Activated naive CD8-positive, alpha-beta T cell treated with anti-CD3 and anti-CD28 coated beads for 36 hours (primary cell): ENCODE results near the gene SEC31A. TPM values are rescaled to one million over a fixed set of nuclear protein-coding genes. Genes with fewer than 3 reads are reported as not detected.
"Not testable (repeated sequence)": the region's sequence is repeated elsewhere in the genome, so short reads cannot be mapped to it uniquely, and the experiment has no call there.

Experiments used
- DNase-seq: peaks from one replicate; pipeline ENCODE4 v3.0.0; 2021
- H3K27ac Mint-ChIP-seq: one replicate; pipeline ENCODE4 v1.8.0; 2022; ENCODE audit warnings: mild to moderate bottlenecking, moderate library complexity, mixed read lengths
- H3K27me3 Mint-ChIP-seq: one replicate; pipeline ENCODE4 v1.8.0; 2022; ENCODE audit warnings: mild to moderate bottlenecking, mixed read lengths
- H3K36me3 Mint-ChIP-seq: one replicate; pipeline ENCODE4 v1.8.0; 2021; ENCODE audit warnings: mild to moderate bottlenecking, mixed read lengths
- H3K4me1 Mint-ChIP-seq: one replicate; pipeline ENCODE4 v1.8.0; 2021; ENCODE audit warnings: mixed read lengths
- H3K4me3 Mint-ChIP-seq: one replicate; pipeline ENCODE4 v1.8.0; 2022; ENCODE audit warnings: mild to moderate bottlenecking, moderate library complexity, mixed read lengths
- H3K9me3 Mint-ChIP-seq: one replicate; pipeline ENCODE4 v1.8.0; 2022; ENCODE audit warnings: mixed read lengths
- total RNA-seq, 2 experiments: library from RNA; stranded (reverse); gene quantifications; one replicate each; pipeline ENCODE4 v1.2.3, GENCODE V29; 2021

The SEC31A gene
- total RNA-seq, 2 experiments from 2014 or later, result 78.8 to 88.3 TPM

- H3K27me3 Mint-ChIP-seq, result no peaks in the 10 kb centered on the region
- no peaks in the 10 kb centered on the region for H3K9me3 Mint-ChIP-seq
- peaks cover 21% of the 10 kb centered on the region for H3K36me3 Mint-ChIP-seq
- no peak overlapping the region for H3K4me3 Mint-ChIP-seq
- peaks cover 7% of the 10 kb centered on the region for H3K4me1 Mint-ChIP-seq
- no peak overlapping the region for H3K27ac Mint-ChIP-seq
- DNase-seq, result no peak
These were observed 65.5 kb downstream of the SEC31A start for GRCh38 chr4:82825425-82825824.

- Mint-ChIP-seq H3K9me3 (no peaks in the 10 kb centered on the region), H3K27me3 (no peaks in the 10 kb centered on the region), H3K4me3 (no peak overlapping the region), H3K4me1 (peaks cover 8% of the 10 kb centered on the region), H3K36me3 (peaks cover 27% of the 10 kb centered on the region), H3K27ac (no peak overlapping the region)
- no peak for DNase-seq
These were observed 67.9 kb downstream of the SEC31A start for GRCh38 chr4:82823062-82823461.

DNA sequence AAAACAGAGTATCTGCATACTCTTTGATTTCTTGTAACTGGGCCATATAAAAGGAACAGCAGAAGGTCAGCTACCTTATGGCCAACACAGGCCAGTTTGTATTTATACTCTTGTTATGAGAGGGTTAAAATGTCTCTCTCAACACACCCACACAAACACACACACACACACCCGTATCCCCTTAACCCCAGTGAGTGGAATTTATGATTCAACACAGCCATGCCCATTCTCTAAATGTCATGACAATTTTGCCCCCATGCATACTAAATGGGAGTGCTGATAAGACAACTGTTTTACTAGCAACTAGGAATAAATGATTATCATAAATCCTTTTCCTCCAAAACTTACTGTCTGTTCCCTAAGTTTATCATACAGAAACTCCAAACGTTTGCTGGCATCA lies 70.3 kb downstream of the SEC31A start:
- H3K27me3 Mint-ChIP-seq, result no peaks in the 10 kb centered on the region
- peak overlapping the region; percentile 64 for H3K27ac Mint-ChIP-seq
- H3K4me1 Mint-ChIP-seq, result peaks cover 8% of the 10 kb centered on the region
- H3K4me3 Mint-ChIP-seq, result no peak overlapping the region
- no peak for DNase-seq
- H3K9me3 Mint-ChIP-seq, result no peaks in the 10 kb centered on the region
- H3K36me3 Mint-ChIP-seq, result peaks cover 33% of the 10 kb centered on the region

DNA sequence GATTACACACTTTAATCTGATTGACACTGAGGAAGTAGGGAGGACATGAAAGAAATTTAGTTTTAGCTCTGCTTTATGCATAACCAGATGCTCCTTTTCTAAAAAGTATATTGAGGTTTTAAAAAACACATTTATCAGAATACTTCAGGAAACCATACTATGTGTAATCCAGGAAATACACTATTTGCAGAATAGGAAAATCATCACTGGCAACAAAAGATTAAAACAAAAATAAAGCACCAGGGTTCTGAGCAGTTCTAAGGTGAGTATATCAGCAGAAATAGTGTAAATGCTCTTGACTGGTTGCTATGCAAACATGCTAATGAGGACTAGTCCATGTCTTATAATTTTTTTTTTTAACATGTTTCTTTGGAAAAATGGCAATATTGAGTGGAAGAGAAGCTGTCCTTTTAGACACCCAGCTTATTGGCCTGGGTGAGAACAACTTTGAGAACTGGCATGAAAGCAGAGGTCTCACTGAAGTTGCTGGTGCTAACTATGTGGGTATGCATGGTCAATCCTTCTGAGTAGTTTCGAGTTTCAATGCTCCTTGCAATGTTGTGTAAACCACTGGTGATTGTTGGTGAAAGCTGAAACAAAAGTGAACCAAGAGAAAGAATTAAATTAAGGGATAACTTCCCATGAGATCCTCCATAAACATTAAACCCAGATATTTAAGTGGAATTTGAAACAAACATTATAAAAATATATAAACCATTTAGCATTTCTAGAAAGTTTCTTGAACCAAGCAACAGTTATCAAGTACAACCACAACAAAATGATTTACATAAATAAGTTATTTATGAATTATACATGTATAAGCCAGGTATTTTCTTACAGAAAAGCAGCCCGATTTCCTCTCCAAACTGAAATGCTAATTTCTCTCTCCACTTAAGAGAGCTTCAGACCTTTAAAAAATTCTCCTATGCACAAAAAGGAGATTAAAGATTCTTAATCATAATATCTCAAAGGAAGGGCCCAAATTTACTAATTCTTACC lies 72.0 kb downstream of the SEC31A start:
- H3K9me3 Mint-ChIP-seq, result no peaks in the 10 kb centered on the region
- DNase-seq, result no peak
- no peak overlapping the region for H3K4me3 Mint-ChIP-seq
- H3K27me3 Mint-ChIP-seq, result no peaks in the 10 kb centered on the region
- peak overlapping the region; percentile 62 for H3K27ac Mint-ChIP-seq
- H3K4me1 Mint-ChIP-seq, result peaks cover 8% of the 10 kb centered on the region
- H3K36me3 Mint-ChIP-seq, result peaks cover 25% of the 10 kb centered on the region

GRCh38 chr4:82816874-82817273 lies 74.1 kb downstream of the SEC31A start:
- H3K4me3 Mint-ChIP-seq, H3K27me3 Mint-ChIP-seq, H3K27ac Mint-ChIP-seq: not testable (repeated sequence)

GRCh38 chr4:82814034-82814433 lies 76.9 kb downstream of the SEC31A start:
- no peaks in the 10 kb centered on the region for H3K4me1 Mint-ChIP-seq
- H3K27ac Mint-ChIP-seq, result no peak overlapping the region
- H3K9me3 Mint-ChIP-seq, result no peaks in the 10 kb centered on the region
- H3K4me3 Mint-ChIP-seq, result no peak overlapping the region
- DNase-seq, result no peak
- no peaks in the 10 kb centered on the region for H3K27me3 Mint-ChIP-seq
- peaks cover 17% of the 10 kb centered on the region for H3K36me3 Mint-ChIP-seq

More at GRCh38 chr4:82816874-82817273, 74.1 kb downstream of the SEC31A start:
- not testable (repeated sequence) for H3K9me3 Mint-ChIP-seq, DNase-seq, H3K4me1 Mint-ChIP-seq
- H3K36me3 Mint-ChIP-seq, result peaks cover 21% of the 10 kb centered on the region

DNA sequence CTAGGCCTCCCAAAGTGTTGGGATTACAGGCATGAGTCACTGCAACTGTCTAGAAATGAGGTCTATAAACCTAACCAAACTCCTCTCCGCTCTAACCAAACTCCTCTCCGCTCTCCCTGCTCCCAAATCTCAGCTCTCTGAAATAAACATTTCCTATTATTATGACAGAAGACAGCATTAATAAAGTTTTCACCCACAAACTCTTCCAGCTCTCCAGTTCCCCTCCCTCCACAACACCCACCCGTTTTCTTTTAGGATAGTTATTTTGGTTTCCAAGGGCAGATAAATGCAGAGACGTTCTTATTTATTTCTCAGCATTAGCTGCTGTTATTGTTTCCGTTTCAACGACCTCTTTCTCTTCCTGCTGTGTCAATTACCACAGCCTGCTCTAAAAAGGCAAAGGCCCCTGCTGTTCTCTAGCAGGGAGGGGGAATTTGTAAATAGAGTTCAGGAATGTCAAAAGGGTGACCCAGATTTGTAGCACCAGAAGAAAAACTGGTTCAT lies 79.1 kb downstream of the SEC31A start:
- Mint-ChIP-seq H3K36me3 (peaks cover 3% of the 10 kb centered on the region), H3K27ac (no peak overlapping the region), H3K4me1 (no peaks in the 10 kb centered on the region), H3K27me3 (no peaks in the 10 kb centered on the region), H3K9me3 (no peaks in the 10 kb centered on the region), H3K4me3 (no peak overlapping the region)
- no peak for DNase-seq

GRCh38 chr4:82811392-82811791 lies 79.6 kb downstream of the SEC31A start:
- Mint-ChIP-seq H3K4me3 (no peak overlapping the region), H3K9me3 (no peaks in the 10 kb centered on the region), H3K36me3 (no peaks in the 10 kb centered on the region), H3K27ac (no peak overlapping the region), H3K4me1 (no peaks in the 10 kb centered on the region), H3K27me3 (no peaks in the 10 kb centered on the region)
- no peak for DNase-seq

DNA sequence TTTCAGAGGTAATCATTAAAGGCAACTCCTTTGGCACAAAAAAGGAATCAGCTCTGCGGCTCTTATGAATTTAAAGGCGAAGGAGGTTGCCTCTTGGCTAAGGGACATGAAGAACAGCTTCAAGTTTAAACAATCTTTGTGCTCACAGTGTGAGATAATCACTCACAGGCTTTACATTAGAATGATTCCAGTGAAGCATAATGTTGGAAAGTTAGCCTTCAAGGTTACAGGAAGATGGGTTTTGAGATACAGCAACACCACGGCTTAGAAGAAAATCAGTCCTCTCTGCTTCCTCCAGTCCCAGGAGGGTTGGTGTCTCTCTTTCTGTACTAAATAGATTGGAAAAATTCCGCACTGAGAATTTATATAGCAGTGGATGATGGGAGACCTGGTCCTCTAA lies 80.8 kb downstream of the SEC31A start:
- Mint-ChIP-seq H3K36me3 (no peaks in the 10 kb centered on the region), H3K4me1 (no peaks in the 10 kb centered on the region), H3K27ac (no peak overlapping the region), H3K27me3 (no peaks in the 10 kb centered on the region), H3K9me3 (no peaks in the 10 kb centered on the region), H3K4me3 (no peak overlapping the region)
- DNase-seq, result no peak

GRCh38 chr4:82809619-82810018 lies 81.3 kb downstream of the SEC31A start:
- H3K27ac Mint-ChIP-seq, result no peak overlapping the region
- DNase-seq, result no peak
- no peaks in the 10 kb centered on the region for H3K36me3 Mint-ChIP-seq
- no peak overlapping the region for H3K4me3 Mint-ChIP-seq
- no peaks in the 10 kb centered on the region for H3K27me3 Mint-ChIP-seq
- no peaks in the 10 kb centered on the region for H3K4me1 Mint-ChIP-seq
- H3K9me3 Mint-ChIP-seq, result no peaks in the 10 kb centered on the region

- H3K36me3 Mint-ChIP-seq, result no peaks in the 10 kb centered on the region
- peaks cover 31% of the 10 kb centered on the region for H3K27me3 Mint-ChIP-seq
- H3K27ac Mint-ChIP-seq, result no peak overlapping the region
- H3K4me3 Mint-ChIP-seq, result no peak overlapping the region
- H3K4me1 Mint-ChIP-seq, result peaks cover 10% of the 10 kb centered on the region
- H3K9me3 Mint-ChIP-seq, result no peaks in the 10 kb centered on the region
- no peak for DNase-seq
These were observed 87.2 kb downstream of the SEC31A start for GRCh38 chr4:82803746-82804145.

GRCh38 chr4:82802911-82803310 lies 88.0 kb downstream of the SEC31A start:
- no peak for DNase-seq
- Mint-ChIP-seq H3K27ac (no peak overlapping the region), H3K4me3 (no peak overlapping the region), H3K4me1 (peaks cover 10% of the 10 kb centered on the region), H3K9me3 (no peaks in the 10 kb centered on the region), H3K27me3 (peaks cover 31% of the 10 kb centered on the region), H3K36me3 (no peaks in the 10 kb centered on the region)

- Mint-ChIP-seq H3K9me3 (no peaks in the 10 kb centered on the region), H3K4me1 (peaks cover 12% of the 10 kb centered on the region), H3K27me3 (peaks cover 39% of the 10 kb centered on the region), H3K36me3 (no peaks in the 10 kb centered on the region), H3K27ac (no peak overlapping the region), H3K4me3 (no peak overlapping the region)
- no peak for DNase-seq
These were observed 88.9 kb downstream of the SEC31A start for GRCh38 chr4:82801910-82802521.

GRCh38 chr4:82799006-82799881 lies 91.7 kb downstream of the SEC31A start:
- DNase-seq, result no peak
- Mint-ChIP-seq H3K9me3 (no peaks in the 10 kb centered on the region), H3K27me3 (peaks cover 52% of the 10 kb centered on the region), H3K36me3 (no peaks in the 10 kb centered on the region), H3K4me3 (peak overlapping the region; percentile 79), H3K4me1 (peaks cover 12% of the 10 kb centered on the region), H3K27ac (no peak overlapping the region)
